GM18870 (cell line): ENCODE results near the gene GPR26.

Experiments used
- ATAC-seq: cut with Tn5 transposase; IDR thresholded peaks from one replicate; pipeline ENCODE4 v1.9.1; 2021; ENCODE audit warnings: moderate library complexity; ENCODE audit not compliant: unreplicated experiment

GPR26 gene

GRCh38 chr10:123666318-123667236, at the start of gene GPR26:
Gene GPR26 (plus strand): TSS chr10:123666355. CDS start chr10:123666408, 53 bp downstream.
- no peak for ATAC-seq

- ATAC-seq = no peak
Observed at GRCh38 chr10:123618224-123618623, 47.9 kb upstream of the GPR26 start.

- no peak for ATAC-seq
Observed at GRCh38 chr10:123619067-123619855, 46.9 kb upstream of the GPR26 start.

- ATAC-seq = no peak
Observed at GRCh38 chr10:123620621-123621020, 45.5 kb upstream of the GPR26 start.

GRCh38 chr10:123621492-123621891, 44.7 kb upstream of the GPR26 start:
- ATAC-seq = no peak

GRCh38 chr10:123621916-123622315, 44.2 kb upstream of the GPR26 start:
- ATAC-seq = no peak

GRCh38 chr10:123622381-123622780, 43.8 kb upstream of the GPR26 start:
- no peak for ATAC-seq

GRCh38 chr10:123624086-123624485, 42.1 kb upstream of the GPR26 start:
- no peak for ATAC-seq

GRCh38 chr10:123633106-123633505, 33.0 kb upstream of the GPR26 start:
- no peak for ATAC-seq

GRCh38 chr10:123633636-123634035, 32.5 kb upstream of the GPR26 start:
- ATAC-seq = no peak

GRCh38 chr10:123634221-123634620, 31.9 kb upstream of the GPR26 start:
- no peak for ATAC-seq

GRCh38 chr10:123635131-123635530, 31.0 kb upstream of the GPR26 start:
- no peak for ATAC-seq

- no peak for ATAC-seq
Observed at GRCh38 chr10:123635745-123636144, 30.4 kb upstream of the GPR26 start.

- ATAC-seq = no peak
Observed at GRCh38 chr10:123636598-123637325, 29.4 kb upstream of the GPR26 start.

- ATAC-seq = no peak
Observed at GRCh38 chr10:123637326-123637880, 28.8 kb upstream of the GPR26 start.

- ATAC-seq = no peak
Observed at GRCh38 chr10:123639131-123639530, 27.0 kb upstream of the GPR26 start.

- no peak for ATAC-seq
Observed at GRCh38 chr10:123640016-123640535, 26.1 kb upstream of the GPR26 start.

- no peak for ATAC-seq
Observed at GRCh38 chr10:123642293-123642692, 23.9 kb upstream of the GPR26 start.

GRCh38 chr10:123642697-123643096, 23.5 kb upstream of the GPR26 start:
- no peak for ATAC-seq

GRCh38 chr10:123643315-123643714, 22.8 kb upstream of the GPR26 start:
- ATAC-seq = no peak

GRCh38 chr10:123645016-123645415, 21.1 kb upstream of the GPR26 start:
- no peak for ATAC-seq
